ENCODE results near the gene FAM131B.
A peak's percentile ranks its signal among the peaks of the same experiment; 100 is the strongest.

FAM131B gene

DNA sequence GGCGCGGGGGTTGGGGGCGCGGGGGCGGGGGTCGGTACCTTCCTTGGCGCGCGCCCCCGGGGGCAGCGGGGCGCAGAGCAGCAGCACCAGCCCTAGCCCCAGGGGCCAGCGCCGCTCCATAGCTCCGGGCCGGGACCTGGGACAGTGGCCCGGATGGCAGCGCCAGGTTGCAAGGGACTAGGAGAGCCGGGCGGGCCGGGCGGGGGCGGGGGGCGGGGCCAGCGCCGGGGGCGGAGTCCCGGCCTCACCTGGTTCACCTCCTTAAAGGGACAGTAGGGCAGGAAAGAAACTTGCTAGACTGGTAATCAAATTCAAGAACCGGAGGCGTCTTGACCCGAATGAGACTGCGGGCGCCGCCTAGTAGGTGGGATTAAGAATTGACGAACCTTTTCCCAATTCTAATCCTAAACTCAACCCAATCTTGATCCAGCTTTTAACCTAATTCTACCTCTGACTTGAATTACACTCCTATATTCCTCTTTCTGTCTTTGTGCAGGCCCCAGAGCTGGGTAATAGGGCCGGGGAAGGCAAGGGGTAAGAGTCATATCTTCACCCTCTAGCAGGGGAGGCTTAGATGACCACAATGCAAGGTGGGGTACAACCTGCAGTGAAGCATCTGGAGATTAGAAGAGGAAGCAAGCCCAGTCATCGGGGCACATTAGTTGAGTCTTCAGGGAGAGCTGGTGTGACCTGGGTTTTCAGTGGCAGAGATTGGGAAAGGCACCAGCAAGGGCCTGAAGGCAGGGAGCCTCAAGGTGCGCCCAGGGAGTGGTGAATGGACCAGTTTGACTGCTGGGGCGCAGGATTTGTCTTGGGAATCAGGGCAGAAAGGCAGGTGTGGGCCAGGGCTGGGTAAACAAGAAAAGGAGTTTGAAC lies 46.4 kb upstream of the FAM131B start, which contains the start of gene EPHA1:
Gene EPHA1, minus strand, starts transcription at position 171 of the 876 bp plus-strand sequence. Its CDS starts 51 bp downstream, at position 120.
- H3K27me3 ChIP-seq (replicated peaks; ENCODE audit: insufficient read depth, low read length) = peaks cover 22% of the 10 kb centered on the region
- no peaks in the 10 kb centered on the region for H3K9me2 ChIP-seq (replicated peaks; ENCODE audit: insufficient read depth, low read length)
- no peaks in the 10 kb centered on the region for H4K20me1 ChIP-seq (ENCODE audit: insufficient read depth, low read length)
- no peaks in the 10 kb centered on the region for H3K79me2 ChIP-seq (ENCODE audit: low read length)
- no peak within 1 kb of the TSS for H3K9ac ChIP-seq (ENCODE audit: low read length)
- H3K4me2 ChIP-seq (ENCODE audit: low read depth, low read length) = peak within 1 kb of the TSS; percentile 71
- H2AFZ ChIP-seq (ENCODE audit: low read length) = peak within 1 kb of the TSS; percentile 66
- no peaks in the 10 kb centered on the region for H3F3A ChIP-seq (ENCODE audit: insufficient read depth, low read length)
- no peak within 1 kb of the TSS for H3K27ac ChIP-seq (ENCODE audit: low read length)
- peaks cover 6% of the 10 kb centered on the region for H3K4me1 ChIP-seq (ENCODE audit: low read length)
- peak; percentile 90 for DNase-seq
- no peaks in the 10 kb centered on the region for H3K36me3 ChIP-seq (replicated peaks; ENCODE audit: insufficient read depth, low read length)
- TF ChIP-seq, protein P1, sequence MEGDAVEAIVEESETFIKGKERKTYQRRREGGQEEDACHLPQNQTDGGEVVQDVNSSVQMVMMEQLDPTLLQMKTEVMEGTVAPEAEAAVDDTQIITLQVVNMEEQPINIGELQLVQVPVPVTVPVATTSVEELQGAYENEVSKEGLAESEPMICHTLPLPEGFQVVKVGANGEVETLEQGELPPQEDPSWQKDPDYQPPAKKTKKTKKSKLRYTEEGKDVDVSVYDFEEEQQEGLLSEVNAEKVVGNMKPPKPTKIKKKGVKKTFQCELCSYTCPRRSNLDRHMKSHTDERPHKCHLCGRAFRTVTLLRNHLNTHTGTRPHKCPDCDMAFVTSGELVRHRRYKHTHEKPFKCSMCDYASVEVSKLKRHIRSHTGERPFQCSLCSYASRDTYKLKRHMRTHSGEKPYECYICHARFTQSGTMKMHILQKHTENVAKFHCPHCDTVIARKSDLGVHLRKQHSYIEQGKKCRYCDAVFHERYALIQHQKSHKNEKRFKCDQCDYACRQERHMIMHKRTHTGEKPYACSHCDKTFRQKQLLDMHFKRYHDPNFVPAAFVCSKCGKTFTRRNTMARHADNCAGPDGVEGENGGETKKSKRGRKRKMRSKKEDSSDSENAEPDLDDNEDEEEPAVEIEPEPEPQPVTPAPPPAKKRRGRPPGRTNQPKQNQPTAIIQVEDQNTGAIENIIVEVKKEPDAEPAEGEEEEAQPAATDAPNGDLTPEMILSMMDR (IDR thresholded peaks at IDR 0.05; ENCODE audit: low read length) = peak; percentile 51
- TF ChIP-seq EZH2phosphoT487 (IDR thresholded peaks at IDR 0.05; ENCODE audit: low read length) (no peak), EZH2 (optimal IDR thresholded peaks at IDR 0.05; ENCODE audit: low read depth, low read length) (no peak)
- H3K4me3 ChIP-seq (ENCODE audit: low read length) = peak within 1 kb of the TSS; percentile 53
- H3K9me3 ChIP-seq (replicated peaks; ENCODE audit: insufficient read depth, low read length) = no peaks in the 10 kb centered on the region

DNA sequence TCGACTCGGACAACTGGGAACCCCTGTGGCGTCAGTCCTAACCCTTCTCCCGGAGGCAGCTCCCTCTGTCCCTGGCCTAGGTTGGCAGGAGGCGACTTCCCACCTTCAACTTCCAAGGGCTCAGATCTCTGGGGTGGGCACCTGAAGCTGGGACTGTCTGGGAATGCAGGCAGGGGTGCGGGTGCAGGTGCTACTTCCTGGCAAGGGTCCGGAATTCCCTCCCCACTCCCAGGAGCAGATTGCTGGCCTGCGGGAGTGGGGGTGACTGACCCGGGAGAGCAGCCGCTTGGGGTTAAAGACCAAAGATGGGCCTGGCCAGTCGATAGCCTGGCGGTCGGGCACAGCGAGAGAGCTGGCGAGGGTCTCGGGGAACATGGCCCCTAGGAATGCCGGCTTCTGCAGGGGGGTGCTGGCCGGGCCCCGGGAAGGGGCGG lies 45.8 kb upstream of the FAM131B start:
- no peak overlapping the region for H3K9ac ChIP-seq (ENCODE audit: low read length)
- no peak overlapping the region for H3K4me3 ChIP-seq (ENCODE audit: low read length)
- DNase-seq = no peak
- no peak overlapping the region for H3K27ac ChIP-seq (ENCODE audit: low read length)
- H2AFZ ChIP-seq (ENCODE audit: low read length) = no peak overlapping the region
- H4K20me1 ChIP-seq (ENCODE audit: insufficient read depth, low read length) = no peaks in the 10 kb centered on the region
- peak overlapping the region; percentile 38; the same call in 1 of the 2 replicates for H3K4me2 ChIP-seq (ENCODE audit: low read depth, low read length)
- H3K9me3 ChIP-seq (replicated peaks; ENCODE audit: insufficient read depth, low read length) = no peaks in the 10 kb centered on the region
- peaks cover 6% of the 10 kb centered on the region for H3K4me1 ChIP-seq (ENCODE audit: low read length)
- H3K9me2 ChIP-seq (replicated peaks; ENCODE audit: insufficient read depth, low read length) = no peaks in the 10 kb centered on the region
- no peaks in the 10 kb centered on the region for H3F3A ChIP-seq (ENCODE audit: insufficient read depth, low read length)
- H3K27me3 ChIP-seq (replicated peaks; ENCODE audit: insufficient read depth, low read length) = peaks cover 22% of the 10 kb centered on the region
- TF ChIP-seq EZH2 (optimal IDR thresholded peaks at IDR 0.05; ENCODE audit: low read depth, low read length) (no peak), EZH2phosphoT487 (IDR thresholded peaks at IDR 0.05; ENCODE audit: low read length) (no peak)
- TF ChIP-seq, protein P1 (IDR thresholded peaks at IDR 0.05; ENCODE audit: low read length) = no peak
- no peaks in the 10 kb centered on the region for H3K79me2 ChIP-seq (ENCODE audit: low read length)
- no peaks in the 10 kb centered on the region for H3K36me3 ChIP-seq (replicated peaks; ENCODE audit: insufficient read depth, low read length)

DNA sequence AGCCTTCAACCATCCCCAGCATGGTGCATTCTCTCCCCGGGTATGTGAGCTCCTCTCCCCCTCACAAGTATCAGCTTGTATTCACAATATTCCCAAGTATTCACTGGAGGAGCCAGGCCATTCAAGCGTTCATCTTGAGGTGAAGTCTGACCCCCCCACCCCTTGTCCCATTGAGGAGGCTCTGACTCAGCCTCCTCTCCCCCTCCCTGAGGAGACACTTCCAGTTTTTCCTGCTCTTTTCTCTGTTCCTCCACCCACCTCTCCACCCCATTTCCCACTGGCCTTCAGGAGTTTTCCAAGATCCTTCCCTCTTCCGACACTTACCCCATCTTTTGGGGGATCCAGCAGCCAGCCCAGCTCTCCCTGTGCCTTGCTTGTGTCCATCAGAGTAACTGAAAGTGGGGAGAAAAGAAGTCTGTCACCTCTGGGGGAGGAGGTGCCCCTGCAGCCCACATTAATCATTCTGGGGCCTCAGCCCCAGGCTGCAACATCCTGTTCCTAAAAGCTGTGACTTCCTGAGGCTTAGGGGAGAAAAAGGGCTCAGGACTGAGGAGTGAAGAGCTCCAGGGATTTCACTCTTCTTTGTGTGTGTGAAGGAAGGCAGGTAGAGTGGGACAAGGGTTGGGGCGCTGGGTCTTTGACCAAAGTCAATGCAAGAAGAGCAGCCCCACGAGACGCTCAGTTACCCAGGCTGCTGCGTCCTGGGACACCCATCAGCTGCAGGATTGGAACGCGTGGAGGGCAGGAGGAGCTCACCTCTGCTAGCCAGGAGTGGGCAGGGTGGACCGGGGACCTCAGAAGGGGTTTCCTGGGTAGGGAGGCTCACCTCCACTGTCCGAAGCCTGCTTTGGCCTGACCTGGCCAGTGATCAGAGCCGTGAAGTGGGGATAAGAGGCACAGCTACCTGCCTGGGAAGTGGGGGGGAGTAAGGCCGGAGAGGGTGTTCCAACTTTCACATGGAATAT lies 45.1 kb upstream of the FAM131B start:
- Histone ChIP-seq H3K9ac (ENCODE audit: low read length) (no peak overlapping the region), H3K79me2 (ENCODE audit: low read length) (no peaks in the 10 kb centered on the region), H3K4me2 (ENCODE audit: low read depth, low read length) (no peak overlapping the region), H3F3A (ENCODE audit: insufficient read depth, low read length) (no peaks in the 10 kb centered on the region), H3K36me3 (replicated peaks; ENCODE audit: insufficient read depth, low read length) (no peaks in the 10 kb centered on the region), H3K27ac (ENCODE audit: low read length) (no peak overlapping the region), H4K20me1 (ENCODE audit: insufficient read depth, low read length) (no peaks in the 10 kb centered on the region), H3K4me3 (ENCODE audit: low read length) (no peak overlapping the region), H3K9me2 (replicated peaks; ENCODE audit: insufficient read depth, low read length) (no peaks in the 10 kb centered on the region), H3K9me3 (replicated peaks; ENCODE audit: insufficient read depth, low read length) (no peaks in the 10 kb centered on the region), H3K27me3 (replicated peaks; ENCODE audit: insufficient read depth, low read length) (peaks cover 22% of the 10 kb centered on the region), H3K4me1 (ENCODE audit: low read length) (peaks cover 6% of the 10 kb centered on the region), H2AFZ (ENCODE audit: low read length) (no peak overlapping the region)
- DNase-seq = no peak
- no peak for TF ChIP-seq EZH2 (optimal IDR thresholded peaks at IDR 0.05; ENCODE audit: low read depth, low read length)
- TF ChIP-seq, protein P1 (IDR thresholded peaks at IDR 0.05; ENCODE audit: low read length) = no peak
- no peak for TF ChIP-seq EZH2phosphoT487 (IDR thresholded peaks at IDR 0.05; ENCODE audit: low read length)

Measured in MM.1S (cell line).